CD4-positive, alpha-beta T cell treated with Interleukin-1 beta for 1 hour (primary cell): ENCODE results near the gene ULK4.
A peak's percentile ranks its signal among the peaks of the same experiment; 100 is the strongest.
"Not testable (repeated sequence)": the region's sequence is repeated elsewhere in the genome, so short reads cannot be mapped to it uniquely, and the experiment has no call there.

ENCODE experiments used
- DNase-seq, 2 donors: peaks; one replicate each; pipeline ENCODE4 v3.0.0-alpha.2; 2020 to 2022

The ULK4 gene

GRCh38 chr3:41956574-41956973, 5.3 kb downstream of the ULK4 start:
- no peak for DNase-seq

DNA sequence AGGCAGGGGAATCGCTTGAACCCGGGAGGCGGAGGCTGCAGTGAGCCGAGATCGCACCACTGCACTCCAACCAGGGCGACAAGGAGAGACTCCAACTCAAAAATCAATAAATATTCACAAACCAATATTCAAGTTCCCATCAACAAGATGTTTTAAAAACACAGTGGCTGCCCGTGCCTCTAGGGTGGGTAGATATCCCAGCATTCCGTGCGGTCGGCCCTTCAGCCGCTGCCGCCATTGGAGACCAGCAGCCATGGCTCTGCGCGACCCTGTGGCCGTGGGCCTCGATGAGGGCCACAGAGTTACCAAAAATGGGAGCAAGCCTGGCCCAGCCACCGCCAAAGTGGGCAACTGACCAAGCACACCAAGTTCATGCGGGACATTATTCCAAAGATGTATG, 6.7 kb downstream of the ULK4 start:
- DNase-seq, result no peak

DNA sequence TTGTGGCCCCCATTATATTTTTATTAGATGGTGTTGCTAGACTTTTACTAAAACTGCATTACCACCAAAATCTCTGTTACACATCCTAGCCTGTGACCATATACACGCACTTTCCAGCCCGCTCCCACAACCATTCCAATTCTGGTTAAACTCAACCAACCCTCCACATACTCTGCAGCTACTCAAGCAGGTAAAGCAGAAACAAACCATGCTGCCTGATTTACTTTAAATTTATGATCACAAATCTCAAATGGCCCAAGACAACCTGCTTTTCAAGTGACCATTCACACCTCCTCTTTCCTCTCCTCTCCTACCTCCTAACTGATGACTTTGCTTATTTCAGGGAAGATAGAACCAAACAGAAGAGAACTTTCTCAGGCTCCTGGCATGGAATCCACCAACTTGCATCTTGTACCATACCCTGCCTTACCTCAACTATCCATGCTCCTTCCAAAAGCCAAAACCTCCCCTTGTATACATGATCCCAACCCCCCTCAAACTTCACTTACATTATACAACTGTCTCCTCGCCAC, 18.5 kb downstream of the ULK4 start:
- DNase-seq, result no peak

- DNase-seq, result no peak
Observed at GRCh38 chr3:41940393-41940792, 21.5 kb downstream of the ULK4 start.

- DNase-seq, result no peak
Observed at GRCh38 chr3:41936384-41936783, 25.5 kb downstream of the ULK4 start.

DNA sequence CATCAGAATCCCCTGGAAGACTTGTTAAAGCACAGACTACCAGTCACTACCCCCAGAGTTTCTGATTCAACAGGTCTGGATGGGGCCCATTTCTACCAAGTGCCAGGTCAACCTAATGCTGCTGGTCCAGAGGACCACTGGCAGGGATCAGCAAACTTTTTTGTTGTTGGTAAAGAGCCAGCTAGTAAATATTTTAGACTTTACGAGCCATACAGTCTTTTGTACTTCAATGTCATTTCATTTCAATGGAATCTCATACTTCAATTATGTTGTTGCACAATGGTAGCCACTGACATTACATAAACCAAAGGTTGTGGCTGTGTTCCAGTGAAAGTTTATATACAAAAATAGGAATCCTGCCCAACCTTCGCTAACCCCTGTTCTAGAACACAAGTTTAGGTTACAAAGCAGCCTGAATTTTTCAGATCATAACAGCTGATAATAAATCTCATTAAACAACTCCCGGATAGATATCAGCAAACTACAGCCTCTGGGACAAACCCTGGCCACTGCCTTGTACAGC, 28.7 kb downstream of the ULK4 start:
- no peak for DNase-seq

- DNase-seq, result no peak
Observed at GRCh38 chr3:41932464-41932863, 29.4 kb downstream of the ULK4 start.

GRCh38 chr3:41920406-41920965, 41.4 kb downstream of the ULK4 start:
- DNase-seq, result no peak

DNA sequence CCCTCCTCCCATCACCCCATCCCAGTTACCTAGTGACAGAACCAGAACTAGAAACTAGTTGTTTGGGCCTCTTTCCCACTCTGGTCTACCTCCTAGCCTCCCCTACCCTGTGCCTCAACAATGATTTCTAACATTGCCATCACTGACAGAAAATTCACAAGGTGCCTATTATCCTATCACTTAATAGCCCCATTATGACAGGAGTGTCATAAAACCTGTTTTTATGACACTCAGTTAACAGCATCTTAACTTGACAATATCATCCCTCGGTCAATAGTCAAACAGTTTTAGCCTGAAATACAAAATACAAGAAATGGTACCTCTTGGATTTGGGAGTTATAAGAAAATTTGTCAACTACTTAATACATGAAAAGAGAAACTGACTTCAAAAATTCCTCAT, 46.5 kb downstream of the ULK4 start:
- no peak for DNase-seq

DNA sequence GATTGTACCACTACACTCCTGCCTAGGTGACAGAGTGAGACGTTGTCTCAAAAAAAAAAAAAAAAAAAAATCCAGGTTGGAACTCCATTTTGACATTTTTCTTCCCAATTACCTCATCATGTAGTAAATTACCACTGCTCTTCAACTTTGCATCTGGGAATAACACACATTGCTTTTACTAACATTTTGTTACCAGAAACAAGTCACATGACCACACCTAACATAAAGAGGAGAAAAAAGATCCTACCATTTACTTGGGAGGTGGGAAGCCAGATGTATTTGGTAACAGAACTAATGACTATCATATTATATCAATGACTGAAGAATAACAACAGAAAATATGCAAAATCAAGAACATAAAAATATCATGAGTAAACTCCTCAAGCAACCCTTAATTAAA, 49.6 kb downstream of the ULK4 start:
- no peak for DNase-seq

- no peak for DNase-seq
Observed at GRCh38 chr3:41907330-41908073, 54.4 kb downstream of the ULK4 start.

- no peak for DNase-seq
Observed at GRCh38 chr3:41900265-41900664, 61.6 kb downstream of the ULK4 start.

- DNase-seq, result no peak
Observed at GRCh38 chr3:41898631-41899030, 63.3 kb downstream of the ULK4 start.

DNA sequence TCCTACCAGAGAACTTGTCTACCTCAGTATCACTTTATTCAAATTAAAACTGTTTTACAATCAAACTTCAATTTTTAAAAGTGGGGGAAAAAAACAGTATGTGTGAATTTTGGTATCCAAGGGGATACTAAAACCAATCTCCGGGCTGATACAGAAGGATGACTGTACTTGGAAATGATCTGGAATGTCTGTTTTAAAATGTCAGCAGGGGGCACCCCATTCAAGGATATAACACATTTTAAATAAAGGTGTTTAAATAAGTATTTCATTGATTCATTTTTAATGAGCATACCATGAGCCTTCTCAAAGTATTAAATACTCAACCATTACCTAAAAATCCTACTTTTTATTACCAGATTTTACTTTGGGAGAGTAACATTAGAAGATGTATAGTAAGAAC, 67.9 kb downstream of the ULK4 start:
- peak in 1 of 2 donors; percentile 44 for DNase-seq

DNA sequence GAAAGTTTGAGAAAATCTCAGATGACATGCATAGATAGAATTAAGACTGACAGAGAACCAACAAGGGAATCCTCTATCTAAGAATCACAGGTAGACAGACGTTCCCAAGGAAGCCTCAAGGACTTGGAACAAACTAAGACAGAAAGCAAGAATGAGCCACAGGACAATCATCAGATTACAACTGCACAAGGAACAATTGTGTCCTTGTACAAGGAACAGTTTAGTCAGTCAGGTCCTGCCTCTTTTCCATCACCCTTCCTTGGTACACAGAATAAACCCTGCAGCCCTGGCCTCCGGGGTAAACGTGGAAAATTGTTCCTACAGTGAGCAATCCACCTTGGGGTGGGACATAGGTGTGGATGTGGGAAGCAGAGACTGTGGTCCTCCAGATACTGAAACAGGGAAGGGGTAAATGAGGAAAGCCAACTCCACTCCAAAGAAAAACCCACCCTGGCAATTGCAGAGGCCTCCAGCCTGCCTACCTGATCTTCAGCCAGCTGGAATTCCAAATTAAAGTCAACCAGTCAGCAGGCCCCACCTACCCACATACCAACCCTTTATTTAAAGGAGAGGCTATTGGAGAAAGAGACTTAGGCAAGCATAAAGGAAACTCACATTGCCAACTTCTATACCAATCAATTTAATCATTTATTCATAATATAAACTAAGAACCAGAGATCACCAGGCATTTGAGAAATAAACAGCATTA, 73.4 kb downstream of the ULK4 start:
- DNase-seq, result no peak

GRCh38 chr3:41882956-41883355, 78.9 kb downstream of the ULK4 start:
- no peak for DNase-seq

GRCh38 chr3:41881233-41881821, 80.6 kb downstream of the ULK4 start:
- peak in 1 of 2 donors; percentile 61 for DNase-seq

DNA sequence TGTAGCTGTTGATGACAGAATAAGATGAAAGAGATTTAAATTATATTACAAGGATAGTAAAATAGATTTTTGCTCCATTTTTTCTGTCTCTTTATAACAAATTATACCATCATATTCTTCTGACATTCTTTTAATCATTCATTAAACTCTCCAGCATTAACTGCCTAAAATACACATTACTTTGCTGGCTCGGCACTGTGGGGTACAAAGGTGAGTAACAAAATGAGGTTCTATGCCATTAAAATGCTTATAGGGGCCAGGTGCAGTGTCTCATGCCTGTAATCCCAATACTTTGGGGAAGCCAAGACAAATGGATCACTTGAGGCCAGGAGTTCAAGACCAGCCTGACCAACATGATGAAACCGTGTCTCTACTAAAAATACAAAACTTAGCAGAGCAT, 81.5 kb downstream of the ULK4 start:
- DNase-seq, result no peak

DNA sequence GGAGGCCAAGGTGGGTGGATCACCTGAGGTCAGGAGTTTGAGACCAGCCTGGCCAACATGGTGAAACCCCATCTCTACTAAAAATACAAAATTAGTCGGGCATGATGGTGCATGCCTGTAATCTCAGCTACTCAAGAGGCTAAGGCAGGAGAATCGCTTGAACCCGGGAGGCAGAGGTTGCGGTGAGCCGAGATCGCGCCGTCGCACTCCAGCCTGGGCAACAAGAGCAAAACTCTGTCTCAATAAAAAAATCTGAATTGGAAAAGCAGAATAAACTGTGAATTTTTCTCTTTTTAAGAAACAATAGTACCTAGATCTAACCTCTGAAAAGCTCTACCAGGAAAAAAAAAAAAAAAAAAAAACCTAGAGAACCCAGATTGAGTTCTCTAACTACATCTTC, 84.2 kb downstream of the ULK4 start:
- DNase-seq, result not testable (repeated sequence)

DNA sequence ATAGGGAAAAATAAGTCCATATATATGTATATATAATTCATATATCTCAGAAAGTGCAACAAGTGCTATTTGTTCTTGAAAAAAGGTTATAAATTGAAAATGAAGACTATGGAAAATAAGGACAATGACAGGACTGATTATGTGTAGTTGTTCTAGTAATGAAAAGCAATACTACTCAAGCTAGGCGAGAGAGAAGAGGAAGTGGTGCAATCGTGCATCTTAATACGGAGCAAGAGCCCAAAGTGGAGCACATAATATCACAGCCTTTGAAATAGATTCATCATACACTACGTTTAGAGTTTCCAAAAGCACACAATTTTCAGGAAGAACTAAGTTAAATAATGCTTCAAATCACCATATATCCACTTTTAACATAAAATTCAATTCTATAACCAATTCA, 87.9 kb downstream of the ULK4 start:
- no peak for DNase-seq

DNA sequence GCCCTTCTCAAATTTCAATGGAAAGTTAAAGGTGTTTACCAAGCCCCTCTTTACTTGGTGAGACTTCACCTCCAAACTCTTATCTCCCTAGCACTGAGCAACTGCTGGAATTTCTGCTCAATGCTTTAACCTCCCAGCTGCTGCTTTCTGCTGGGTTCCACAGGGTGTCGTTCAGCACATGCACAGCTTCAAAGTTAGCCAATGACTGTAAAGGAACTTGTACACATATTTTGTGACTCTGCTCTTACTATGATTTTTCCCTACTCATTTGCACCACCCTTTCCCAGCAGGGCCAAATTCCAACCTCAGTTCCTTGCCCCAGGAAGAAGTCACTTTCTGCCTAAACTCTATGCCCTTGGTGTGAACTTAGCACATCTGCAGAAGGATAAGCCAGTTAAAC, 89.7 kb downstream of the ULK4 start:
- no peak for DNase-seq

- DNase-seq, result no peak
Observed at GRCh38 chr3:41867533-41867932, 94.4 kb downstream of the ULK4 start.

DNA sequence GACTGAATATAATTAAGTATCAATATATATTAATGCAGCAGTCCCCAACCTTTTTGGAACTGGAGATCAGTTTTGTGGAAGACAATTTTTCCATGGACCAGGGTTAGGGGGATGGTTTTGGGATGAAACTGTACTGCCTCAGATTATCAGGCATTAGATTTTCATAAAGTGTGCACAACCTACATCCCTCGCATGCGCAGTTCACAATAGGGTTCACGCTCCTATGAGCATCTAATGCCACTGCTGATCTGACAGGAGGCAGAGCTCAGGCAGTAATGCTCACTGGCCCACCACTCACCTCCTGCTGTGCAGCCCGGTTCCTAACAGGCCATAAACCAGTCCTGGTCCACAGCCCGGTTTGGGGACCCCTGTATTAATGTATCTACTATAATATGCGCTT, 95.6 kb downstream of the ULK4 start:
- DNase-seq, result no peak
